Lower leg skin (tissue), 3 donors: ENCODE data around the gene ITGA6.

Experiments
- CTCF ChIP-seq, 3 donors: fragments of 450-650 bp; IDR thresholded peaks; one replicate each; pipeline ENCODE4 v1.5.1; 2016; ENCODE audit warnings: antibody characterized with exemption in 3 of 3, mild to moderate bottlenecking in 3 of 3, moderate library complexity in 2 of 3
- POLR2A ChIP-seq, 2 donors: fragments of 450-650 bp; IDR thresholded peaks; one replicate each; pipeline ENCODE4 v1.6.1; 2016 to 2017; ENCODE audit warnings: antibody characterized with exemption in 2 of 2, mild to moderate bottlenecking in 1 of 2, moderate library complexity in 1 of 2

- TF ChIP-seq CTCF (IDR thresholded peaks at IDR 0.05) (no peak), POLR2A (IDR thresholded peaks at IDR 0.05) (no peak)
Observed at GRCh38 chr2:172478353-172478752, 51.0 kb downstream of the ITGA6 start.
